ENCODE measurements around the gene BRD4.

The BRD4 gene

DNA sequence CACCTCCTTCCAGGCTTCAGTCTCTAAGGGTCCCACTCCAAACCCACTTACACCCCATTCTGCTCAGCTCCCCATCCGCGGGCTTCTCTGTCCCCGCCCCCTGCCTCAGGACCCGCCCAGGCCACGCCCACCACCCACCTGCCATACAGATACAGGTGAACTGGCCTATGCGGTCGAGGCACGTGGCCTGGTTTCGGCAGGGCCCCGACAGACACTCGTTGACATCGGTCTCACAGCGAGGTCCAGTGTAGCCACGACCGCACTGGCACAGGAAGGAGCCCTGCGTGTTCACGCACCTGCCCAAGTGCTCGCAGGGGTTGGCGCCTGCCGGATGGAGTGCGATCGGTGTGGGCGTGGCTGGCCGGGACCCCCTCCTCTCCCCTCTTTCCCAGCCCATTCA is 143.5 kb downstream of the BRD4 start:
- DNase-seq: no peak

DNA sequence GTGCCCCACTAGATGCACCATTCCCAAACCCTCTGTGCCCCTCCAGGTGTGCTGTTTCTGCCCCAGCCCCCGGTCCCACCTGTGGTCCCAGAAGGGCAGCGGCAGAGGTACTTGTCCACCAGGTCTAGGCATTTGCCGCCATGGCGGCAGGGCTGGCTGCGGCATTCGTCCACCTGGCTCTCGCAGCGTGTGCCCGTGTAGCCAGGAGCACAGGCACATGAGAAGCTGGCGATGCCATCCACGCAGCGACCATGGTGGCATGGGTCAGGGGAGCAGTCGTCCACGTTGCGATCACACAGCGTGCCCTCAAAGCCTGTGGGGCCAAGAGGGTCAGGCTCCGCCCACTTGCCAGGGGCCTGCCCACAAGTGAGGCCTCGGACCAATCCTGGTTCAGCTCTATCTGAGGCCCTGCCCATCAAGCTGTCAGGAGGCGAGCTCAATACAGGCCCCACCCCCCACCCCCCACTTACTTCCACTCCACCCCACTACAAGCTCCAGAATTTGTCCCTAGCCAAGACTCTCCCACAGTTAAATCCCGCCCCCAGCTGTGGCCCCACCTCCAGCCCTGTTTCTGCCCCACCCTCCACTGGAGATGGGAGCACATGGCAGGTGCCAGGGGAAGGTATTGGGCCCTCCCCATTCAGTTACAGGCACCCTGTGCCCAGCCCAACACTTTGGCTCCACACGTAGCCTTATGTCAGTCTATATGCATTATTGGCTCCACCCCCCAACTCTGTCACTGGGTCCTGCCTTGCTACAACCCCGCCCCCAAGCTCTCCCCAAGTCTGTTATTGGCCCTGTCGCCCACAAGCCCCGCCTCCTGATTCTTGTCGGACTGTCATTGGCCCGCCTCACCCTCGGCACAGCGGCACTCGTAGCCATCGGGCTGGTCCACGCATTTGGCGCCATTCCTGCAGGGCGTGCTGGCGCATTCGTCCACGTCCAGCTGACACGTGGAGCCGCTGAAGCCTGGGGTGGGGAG is 145.0 kb downstream of the BRD4 start:
- no peak for DNase-seq

Measured in NCI-H1694 (cell line).